ENCODE results near the gene TSHZ2.
A peak's percentile ranks its signal among the peaks of the same experiment; 100 is the strongest.

TSHZ2 gene

DNA sequence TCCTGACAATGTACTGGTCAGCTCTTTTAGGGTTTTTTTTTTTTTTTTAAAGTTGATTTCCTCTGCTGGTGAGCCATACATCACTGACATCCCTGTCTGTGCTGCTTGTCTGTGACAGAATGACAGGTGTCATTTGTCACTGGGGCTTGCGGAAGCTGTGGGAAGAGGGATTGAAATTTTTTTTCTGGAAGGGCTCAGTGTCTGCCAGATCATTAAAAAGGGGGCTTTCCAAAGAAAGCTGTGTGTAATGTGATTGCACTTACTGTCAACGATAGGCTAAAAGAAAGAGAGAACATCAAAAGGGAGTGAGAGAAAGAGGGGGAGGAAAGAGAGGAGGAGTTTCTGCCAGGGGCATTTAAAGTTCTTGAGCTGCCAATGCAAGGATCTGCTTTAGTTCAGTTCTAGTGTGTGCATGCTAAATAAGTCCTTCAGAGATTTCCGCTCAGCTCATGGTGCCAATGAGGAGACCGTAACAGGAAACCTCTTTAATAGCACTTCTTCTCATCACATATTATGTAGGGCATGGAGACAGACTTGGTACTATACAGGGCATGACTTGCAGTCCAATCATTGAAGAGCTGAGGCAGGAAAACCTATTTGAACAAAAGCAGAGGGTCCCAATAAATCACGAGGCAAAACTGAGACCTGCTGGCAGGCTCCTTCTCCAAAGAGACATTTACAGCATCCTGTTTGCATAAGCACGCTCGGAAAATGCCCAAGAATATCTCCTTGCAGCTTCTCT is 177.2 kb downstream of the TSHZ2 start:
- H3K4me1 Mint-ChIP-seq: peaks cover 75% of the 10 kb centered on the region

DNA sequence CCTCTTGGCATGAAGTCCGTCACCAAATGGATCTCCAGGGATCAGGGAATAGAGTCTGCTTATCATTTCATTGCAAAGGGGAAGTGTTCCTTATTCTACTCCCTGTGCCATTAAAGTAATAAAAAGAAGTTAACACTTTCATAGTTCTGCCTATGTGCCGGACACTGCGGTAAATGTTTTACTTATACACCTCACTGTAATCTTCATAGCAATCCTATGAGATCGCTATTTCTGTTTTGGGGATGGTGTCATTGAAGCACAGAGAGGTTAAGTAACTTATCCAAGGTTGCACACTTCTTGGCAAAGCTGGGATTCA is 177.7 kb downstream of the TSHZ2 start:
- H3K27ac Mint-ChIP-seq: peak overlapping the region; percentile 60
- peaks cover 11% of the 10 kb centered on the region for H3K36me3 Mint-ChIP-seq
- peak overlapping the region; percentile 15 for H3K4me3 Mint-ChIP-seq
- H3K9me3 Mint-ChIP-seq: no peaks in the 10 kb centered on the region
- peaks cover 77% of the 10 kb centered on the region for H3K4me1 Mint-ChIP-seq
- no peaks in the 10 kb centered on the region for H3K27me3 Mint-ChIP-seq

More for the DNA sequence above, 177.2 kb downstream of the TSHZ2 start:
- Mint-ChIP-seq H3K27ac (peak overlapping the region; percentile 86), H3K27me3 (no peaks in the 10 kb centered on the region), H3K36me3 (peaks cover 10% of the 10 kb centered on the region), H3K9me3 (no peaks in the 10 kb centered on the region), H3K4me3 (peak overlapping the region; percentile 72)

DNA sequence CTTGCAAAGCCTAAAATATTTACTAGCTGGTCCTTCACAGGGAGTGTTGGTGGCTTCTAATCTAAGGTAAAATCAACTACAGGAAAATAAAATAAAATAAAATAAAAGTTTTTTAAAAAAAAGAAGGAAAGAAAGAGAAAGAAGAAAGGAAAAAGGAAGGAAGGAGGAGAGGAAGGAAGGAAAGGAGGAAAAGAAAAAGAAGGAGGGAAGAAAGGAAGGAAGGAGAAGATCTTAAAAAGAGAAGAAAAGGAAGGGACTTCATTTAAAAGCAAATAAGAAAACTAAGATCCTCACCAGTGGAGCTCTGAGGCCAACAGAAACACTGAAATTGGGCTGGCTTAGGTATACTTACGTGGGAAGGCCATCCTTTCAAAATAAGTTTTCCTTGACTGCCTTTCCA is 178.4 kb downstream of the TSHZ2 start:
- no peaks in the 10 kb centered on the region for H3K27me3 Mint-ChIP-seq
- no peak overlapping the region for H3K27ac Mint-ChIP-seq
- no peaks in the 10 kb centered on the region for H3K9me3 Mint-ChIP-seq
- peaks cover 77% of the 10 kb centered on the region for H3K4me1 Mint-ChIP-seq
- peaks cover 14% of the 10 kb centered on the region for H3K36me3 Mint-ChIP-seq
- no peak overlapping the region for H3K4me3 Mint-ChIP-seq

DNA sequence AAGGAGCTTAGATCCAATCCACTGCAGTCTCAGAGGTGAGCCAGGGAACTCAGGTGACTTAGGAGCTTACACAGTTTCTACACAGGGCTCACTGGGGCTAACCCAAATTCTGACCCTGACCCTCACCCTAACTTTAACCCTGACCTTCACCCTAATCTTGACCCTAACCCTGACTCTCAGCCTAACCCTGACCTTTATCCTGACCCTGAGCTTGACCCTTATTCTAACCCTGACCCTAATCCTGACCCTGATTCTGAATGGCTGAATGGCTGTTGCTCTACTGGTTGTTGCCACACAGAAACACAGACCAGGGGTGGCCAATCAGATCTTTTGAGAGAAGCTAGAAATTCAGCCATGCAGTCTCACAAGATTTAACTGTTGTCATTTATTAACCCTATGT is 180.1 kb downstream of the TSHZ2 start:
- Mint-ChIP-seq H3K4me1 (peaks cover 75% of the 10 kb centered on the region), H3K27ac (peak overlapping the region; percentile 61), H3K4me3 (no peak overlapping the region), H3K27me3 (no peaks in the 10 kb centered on the region), H3K9me3 (no peaks in the 10 kb centered on the region), H3K36me3 (peaks cover 16% of the 10 kb centered on the region)

DNA sequence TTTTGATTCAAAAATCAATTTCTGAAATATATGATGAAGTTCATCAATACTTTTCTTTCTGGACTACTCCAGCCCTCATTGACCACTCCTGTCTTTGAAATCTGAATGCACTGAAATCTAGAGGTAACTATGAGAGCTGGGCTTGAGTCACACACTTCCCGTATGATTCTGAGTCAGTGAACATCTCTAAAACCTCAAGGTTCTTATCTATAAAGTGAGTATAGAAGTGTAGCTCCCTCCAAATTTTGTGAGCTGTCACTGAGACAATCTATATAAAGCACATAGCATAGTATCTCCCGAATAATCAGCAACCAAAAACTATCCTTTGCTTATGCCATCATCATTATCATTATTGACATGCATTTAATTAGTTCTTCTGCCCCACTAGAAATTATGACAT is 182.4 kb downstream of the TSHZ2 start:
- H3K4me3 Mint-ChIP-seq: peak overlapping the region; percentile 77
- H3K9me3 Mint-ChIP-seq: no peaks in the 10 kb centered on the region

DNA sequence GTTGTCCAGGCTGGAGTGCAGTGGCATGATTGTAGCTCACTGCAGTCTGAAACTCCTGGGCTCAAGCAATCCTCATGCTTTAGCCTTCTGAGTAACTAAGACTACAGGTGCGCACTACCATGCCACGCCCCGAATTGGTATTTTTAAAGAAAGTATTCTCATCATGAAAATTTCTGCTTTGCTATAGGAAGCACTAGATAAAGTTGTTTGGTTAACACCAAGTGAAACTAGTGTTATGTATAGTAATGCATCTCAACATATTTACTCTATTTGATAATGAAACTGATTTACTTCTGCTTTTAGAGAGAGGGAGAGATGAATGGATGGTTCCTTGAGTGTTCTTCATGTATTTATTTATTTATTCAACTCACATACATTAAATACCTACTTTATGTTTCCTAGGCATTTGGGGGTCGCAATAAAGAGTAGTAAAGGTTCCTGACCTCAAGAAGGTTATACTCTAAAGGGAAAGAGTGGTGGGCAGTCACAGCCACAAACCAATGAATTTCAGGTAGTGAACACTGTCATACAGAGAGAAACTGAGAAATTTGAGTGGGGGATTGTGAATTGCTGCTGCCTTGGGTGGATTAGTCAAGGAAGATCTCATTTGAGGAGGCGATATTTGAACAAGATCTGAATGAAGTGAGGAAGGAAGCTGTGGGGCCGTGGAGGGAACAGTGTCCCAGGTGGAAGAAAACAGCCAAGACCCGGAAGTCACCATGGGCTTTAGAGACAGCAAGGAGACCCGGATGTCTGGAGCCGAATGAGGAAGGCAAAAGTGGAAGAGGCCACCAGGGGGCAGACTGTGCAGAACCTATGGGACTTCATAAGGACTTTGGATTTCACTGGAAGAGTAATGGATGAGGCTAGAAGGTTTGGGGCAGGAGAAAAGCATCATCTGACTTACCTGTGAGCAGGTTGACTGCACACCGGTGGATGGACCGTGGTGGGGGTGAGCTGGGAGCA is 185.6 kb downstream of the TSHZ2 start:
- H3K36me3 Mint-ChIP-seq: peaks cover 20% of the 10 kb centered on the region
- H3K4me1 Mint-ChIP-seq: peaks cover 87% of the 10 kb centered on the region
- H3K4me3 Mint-ChIP-seq: no peak overlapping the region
- no peaks in the 10 kb centered on the region for H3K27me3 Mint-ChIP-seq
- H3K9me3 Mint-ChIP-seq: no peaks in the 10 kb centered on the region
- H3K27ac Mint-ChIP-seq: peak overlapping the region; percentile 52

More for the DNA sequence above, 182.4 kb downstream of the TSHZ2 start:
- Mint-ChIP-seq H3K27me3 (no peaks in the 10 kb centered on the region), H3K27ac (peak overlapping the region; percentile 90), H3K4me1 (peaks cover 74% of the 10 kb centered on the region), H3K36me3 (peaks cover 21% of the 10 kb centered on the region)

DNA sequence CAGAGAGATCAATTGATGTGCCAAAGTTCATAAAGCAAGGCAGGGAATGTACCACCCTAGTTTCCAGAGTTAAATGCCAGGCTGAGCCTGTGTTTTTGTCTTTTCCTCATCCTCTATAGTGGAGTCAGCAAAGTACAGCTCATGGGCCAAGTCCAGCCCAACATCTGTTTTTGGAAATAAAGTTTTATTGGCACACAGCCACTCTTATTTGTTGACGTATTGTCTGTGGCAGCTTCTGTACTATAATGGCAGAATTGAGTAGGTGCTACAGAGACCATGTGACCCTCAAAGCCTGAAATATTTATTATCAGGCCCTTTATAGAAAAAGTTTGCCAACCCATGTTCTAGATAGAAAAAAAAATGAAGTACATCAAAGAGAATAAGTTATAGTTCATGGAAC is 187.0 kb downstream of the TSHZ2 start:
- Mint-ChIP-seq H3K9me3 (no peaks in the 10 kb centered on the region), H3K27ac (no peak overlapping the region), H3K36me3 (peaks cover 18% of the 10 kb centered on the region), H3K4me3 (no peak overlapping the region), H3K4me1 (peaks cover 80% of the 10 kb centered on the region), H3K27me3 (no peaks in the 10 kb centered on the region)

DNA sequence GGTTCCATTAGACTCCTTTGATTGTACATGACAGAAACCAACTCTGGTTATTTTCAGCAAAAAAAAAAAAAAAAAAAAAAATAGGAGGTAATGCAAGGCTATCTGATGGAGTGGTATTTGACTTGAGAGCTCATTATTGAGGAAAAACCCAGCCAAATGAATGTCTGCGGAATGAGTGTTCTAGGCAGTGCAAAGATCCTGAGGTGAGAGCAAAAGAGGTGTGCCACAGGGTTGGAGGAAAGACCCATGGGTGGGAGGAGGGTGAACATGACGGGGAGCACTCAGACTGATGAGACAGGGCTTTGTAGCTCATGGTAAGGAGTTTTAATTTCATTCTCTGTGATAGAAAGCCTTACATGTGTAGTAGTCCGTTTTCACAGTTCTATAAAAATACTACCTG is 188.9 kb downstream of the TSHZ2 start:
- H3K36me3 Mint-ChIP-seq: peaks cover 18% of the 10 kb centered on the region
- H3K4me1 Mint-ChIP-seq: peaks cover 63% of the 10 kb centered on the region
- H3K27me3 Mint-ChIP-seq: no peaks in the 10 kb centered on the region
- H3K9me3 Mint-ChIP-seq: no peaks in the 10 kb centered on the region
- H3K4me3 Mint-ChIP-seq: no peak overlapping the region
- H3K27ac Mint-ChIP-seq: peak overlapping the region; percentile 63

DNA sequence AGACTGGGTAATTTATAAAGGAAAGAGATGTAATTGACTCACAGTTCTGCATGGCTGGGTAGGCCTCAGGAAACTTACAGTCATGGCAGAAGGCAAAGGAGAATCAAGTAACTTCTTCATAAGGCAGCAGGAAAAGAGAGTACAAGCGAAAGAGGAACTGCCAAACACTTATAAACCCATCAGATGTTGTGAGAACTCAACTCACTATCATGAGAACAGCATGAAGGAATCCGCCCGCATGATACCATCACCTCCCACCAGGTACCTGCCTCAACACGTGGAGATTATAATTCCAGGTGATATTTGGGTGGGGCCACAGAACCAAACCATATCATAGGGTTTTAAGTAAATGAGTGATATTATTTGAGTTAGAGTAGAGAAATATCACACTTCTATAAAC is 189.3 kb downstream of the TSHZ2 start:
- no peaks in the 10 kb centered on the region for H3K27me3 Mint-ChIP-seq

DNA sequence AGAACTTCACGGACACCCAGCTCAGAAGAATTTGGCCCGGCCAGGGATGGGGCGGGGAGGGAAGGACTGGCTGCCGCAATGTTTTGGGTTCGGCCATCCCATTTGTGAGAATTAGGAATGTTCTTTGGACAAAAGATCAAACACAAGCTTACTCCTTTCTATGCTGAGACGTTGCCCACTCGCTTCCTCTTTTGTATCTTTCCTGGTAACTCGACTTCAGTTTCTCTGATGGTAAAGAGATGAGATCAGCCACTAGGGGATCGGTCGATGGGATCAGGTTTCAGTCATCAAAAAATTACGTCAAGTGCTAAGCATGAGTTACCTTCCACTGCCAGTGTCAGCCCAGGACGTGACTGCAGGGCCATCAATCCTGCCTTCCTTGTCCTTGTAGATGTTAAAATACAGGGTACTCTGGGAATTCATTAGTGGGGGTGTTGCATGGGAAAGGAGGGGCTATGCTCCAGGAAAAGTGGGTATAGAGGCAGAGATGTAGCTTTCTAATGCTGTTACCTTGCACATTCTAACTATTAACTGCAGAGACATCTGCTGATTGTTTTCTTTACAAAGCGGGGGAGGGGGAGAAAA is 190.2 kb downstream of the TSHZ2 start:
- peaks cover 57% of the 10 kb centered on the region for H3K4me1 Mint-ChIP-seq
- no peaks in the 10 kb centered on the region for H3K27me3 Mint-ChIP-seq
- H3K9me3 Mint-ChIP-seq: no peaks in the 10 kb centered on the region
- peaks cover 17% of the 10 kb centered on the region for H3K36me3 Mint-ChIP-seq
- H3K27ac Mint-ChIP-seq: peak overlapping the region; percentile 63
- H3K4me3 Mint-ChIP-seq: peak overlapping the region; percentile 33

More for the DNA sequence above, 189.3 kb downstream of the TSHZ2 start:
- Mint-ChIP-seq H3K27ac (no peak overlapping the region), H3K9me3 (no peaks in the 10 kb centered on the region), H3K36me3 (peaks cover 19% of the 10 kb centered on the region), H3K4me3 (no peak overlapping the region), H3K4me1 (peaks cover 59% of the 10 kb centered on the region)

DNA sequence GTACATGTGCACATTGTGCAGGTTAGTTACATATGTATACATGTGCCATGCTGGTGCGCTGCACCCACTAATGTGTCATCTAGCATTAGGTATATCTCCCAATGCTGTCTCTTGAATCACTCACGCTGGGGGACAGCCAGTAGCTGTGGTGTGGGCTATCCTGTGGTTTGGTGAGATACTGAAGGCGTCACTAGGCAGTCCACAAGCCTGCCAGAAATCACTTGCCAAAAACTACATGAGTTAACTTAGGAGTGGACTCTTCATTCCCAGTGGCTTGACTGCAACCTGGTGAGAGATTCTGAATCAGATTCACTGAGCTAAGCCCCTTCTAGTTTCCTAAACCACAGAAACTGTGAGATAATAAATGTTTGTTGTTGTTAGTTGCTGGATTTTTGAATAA is 191.3 kb downstream of the TSHZ2 start:
- Mint-ChIP-seq H3K9me3 (no peaks in the 10 kb centered on the region), H3K4me3 (no peak overlapping the region), H3K27ac (no peak overlapping the region), H3K36me3 (peaks cover 10% of the 10 kb centered on the region), H3K4me1 (peaks cover 56% of the 10 kb centered on the region), H3K27me3 (no peaks in the 10 kb centered on the region)

DNA sequence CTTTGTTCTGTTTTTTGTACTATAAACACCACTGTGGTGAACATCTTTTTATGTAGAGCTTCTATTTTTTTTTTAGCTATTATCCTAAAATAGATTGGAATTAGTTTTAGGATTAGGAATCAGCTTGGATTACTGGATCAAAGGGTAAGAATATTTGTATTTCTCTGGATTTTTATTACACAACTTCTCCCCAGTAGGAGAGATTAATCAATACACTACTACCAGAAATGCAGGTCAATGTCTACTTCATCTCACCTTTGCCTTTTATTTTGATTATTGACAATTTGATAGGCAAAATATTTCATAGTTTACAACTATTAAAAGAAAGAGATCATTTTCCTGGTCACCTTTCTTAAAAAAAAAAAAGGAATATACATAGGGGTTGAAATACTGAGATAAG is 191.9 kb downstream of the TSHZ2 start:
- Mint-ChIP-seq H3K36me3 (peaks cover 10% of the 10 kb centered on the region), H3K27ac (no peak overlapping the region), H3K9me3 (no peaks in the 10 kb centered on the region), H3K4me3 (no peak overlapping the region), H3K4me1 (peaks cover 55% of the 10 kb centered on the region), H3K27me3 (no peaks in the 10 kb centered on the region)

DNA sequence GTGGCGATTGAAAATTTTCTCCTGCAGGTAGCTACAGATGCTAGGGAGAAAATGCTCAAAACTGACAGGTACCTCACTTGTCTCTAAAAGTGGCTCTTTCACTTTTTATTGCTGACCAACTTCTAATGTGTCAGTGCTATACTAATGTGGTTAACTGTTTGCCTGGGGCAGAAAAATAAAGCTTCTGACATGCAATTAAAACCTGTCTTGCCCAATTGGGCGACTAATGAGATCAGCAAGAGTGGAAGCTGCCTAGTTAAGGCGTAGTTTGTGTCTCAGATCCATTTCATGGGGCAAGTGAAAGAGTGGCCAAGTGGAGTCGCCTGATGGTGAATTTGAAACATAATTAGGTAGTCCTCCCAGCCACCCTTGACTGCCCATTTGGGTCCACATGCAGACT is 193.3 kb downstream of the TSHZ2 start:
- no peaks in the 10 kb centered on the region for H3K27me3 Mint-ChIP-seq
- H3K27ac Mint-ChIP-seq: no peak overlapping the region
- H3K9me3 Mint-ChIP-seq: no peaks in the 10 kb centered on the region
- peaks cover 13% of the 10 kb centered on the region for H3K36me3 Mint-ChIP-seq
- H3K4me3 Mint-ChIP-seq: no peak overlapping the region
- peaks cover 56% of the 10 kb centered on the region for H3K4me1 Mint-ChIP-seq

DNA sequence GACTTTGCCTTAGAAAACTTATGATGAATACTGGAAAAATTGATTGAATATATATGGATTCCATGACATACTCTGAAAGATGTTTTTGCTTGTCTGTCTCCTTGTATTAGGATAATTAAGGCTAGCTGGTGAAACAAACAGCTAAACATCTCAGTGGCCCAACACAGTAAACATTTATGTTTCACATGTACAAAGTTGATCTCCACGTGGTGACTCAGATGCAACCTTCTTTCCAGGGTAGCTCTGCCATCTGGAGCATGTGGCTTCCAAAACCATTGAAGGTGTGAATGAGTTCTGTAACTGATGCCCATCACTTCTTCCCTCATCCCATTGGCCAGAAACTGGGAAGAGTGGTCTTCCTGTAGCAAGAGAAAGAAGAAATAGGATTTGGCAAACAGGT is 196.3 kb downstream of the TSHZ2 start:
- Mint-ChIP-seq H3K4me1 (peaks cover 47% of the 10 kb centered on the region), H3K36me3 (peaks cover 10% of the 10 kb centered on the region)

DNA sequence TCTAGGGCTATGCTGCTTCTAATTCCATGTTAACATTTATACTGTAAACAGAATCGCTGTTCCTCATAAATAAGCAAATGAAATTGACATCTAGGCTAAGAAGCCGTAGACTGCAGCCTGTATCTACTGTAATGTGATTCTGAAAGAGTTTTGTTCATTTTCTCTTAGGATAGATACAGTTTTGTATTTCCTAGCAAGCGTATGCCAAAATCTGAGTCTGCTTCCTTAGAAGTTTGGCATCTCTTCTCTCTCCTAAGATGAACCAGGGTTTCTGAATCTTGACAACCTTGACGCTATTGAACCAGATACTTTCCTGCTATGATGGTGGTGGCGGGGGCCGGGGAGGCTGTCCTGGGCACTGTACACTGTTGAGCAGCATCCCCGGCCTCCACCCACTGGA is 198.0 kb downstream of the TSHZ2 start:
- Mint-ChIP-seq H3K9me3 (no peaks in the 10 kb centered on the region), H3K4me3 (no peak overlapping the region), H3K36me3 (peaks cover 7% of the 10 kb centered on the region), H3K27ac (no peak overlapping the region), H3K27me3 (no peaks in the 10 kb centered on the region), H3K4me1 (peaks cover 59% of the 10 kb centered on the region)

More for the DNA sequence above, 196.3 kb downstream of the TSHZ2 start:
- no peaks in the 10 kb centered on the region for H3K9me3 Mint-ChIP-seq
- no peak overlapping the region for H3K4me3 Mint-ChIP-seq
- H3K27ac Mint-ChIP-seq: no peak overlapping the region
- no peaks in the 10 kb centered on the region for H3K27me3 Mint-ChIP-seq

DNA sequence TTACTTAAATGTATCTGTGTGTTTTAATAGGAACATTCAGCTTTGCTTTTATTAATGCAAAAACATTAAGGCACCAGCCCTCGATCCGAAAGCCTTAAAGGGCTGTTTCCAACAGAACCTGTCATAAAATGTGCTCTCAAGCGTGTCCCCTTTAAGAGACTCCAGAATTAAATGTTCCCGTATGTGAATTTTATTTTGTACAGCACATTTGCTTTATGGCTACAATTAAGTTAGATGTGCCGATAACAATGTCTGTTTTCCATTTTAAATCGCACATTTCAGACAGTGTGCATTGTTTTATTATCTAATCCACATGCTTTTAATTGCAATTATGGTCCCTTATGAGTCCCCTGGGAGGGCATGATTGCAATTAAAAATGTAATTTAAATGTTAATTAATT is 198.9 kb downstream of the TSHZ2 start:
- Mint-ChIP-seq H3K9me3 (no peaks in the 10 kb centered on the region), H3K36me3 (peaks cover 5% of the 10 kb centered on the region), H3K4me3 (no peak overlapping the region), H3K4me1 (peaks cover 60% of the 10 kb centered on the region), H3K27me3 (no peaks in the 10 kb centered on the region), H3K27ac (no peak overlapping the region)

Data from activated naive CD4-positive, alpha-beta T cell treated with anti-CD3 and anti-CD28 coated beads, Interleukin-2, amount 50 U/mL, for 24 hours (primary cell).